NB4 (cell line): ENCODE measurements around the gene PSKH1.

Experiments
- DNase-seq: peaks from one replicate; pipeline ENCODE4 v3.0.0; 2010; ENCODE audit warnings: low read depth
- H3K4me3 ChIP-seq: one replicate; pipeline ENCODE4 v1.5.1; 2011; ENCODE audit warnings: mild to moderate bottlenecking, low read depth, low read length, moderate library complexity
- CTCF ChIP-seq: IDR thresholded peaks from one replicate; pipeline ENCODE4 v1.5.1; 2012; ENCODE audit warnings: low read depth, low read length
- MAX ChIP-seq: IDR thresholded peaks from 2 replicates; pipeline ENCODE4 v1.6.1; 2011; ENCODE audit warnings: low read depth, low read length
- MYC ChIP-seq: IDR thresholded peaks from 2 replicates; pipeline ENCODE4 v1.6.1; 2011; ENCODE audit warnings: low read depth, low read length
- POLR2A ChIP-seq: IDR thresholded peaks from 2 replicates; pipeline ENCODE4 v1.6.1; 2011; ENCODE audit warnings: mild to moderate bottlenecking; ENCODE audit not compliant: insufficient read length; ENCODE audit errors: extremely low read depth

PSKH1 gene

GRCh38 chr16:67847064-67847861, 45.8 kb upstream of the PSKH1 start, which contains the start of gene CENPT:
Gene CENPT, minus strand, starts transcription at chr16:67847693. Its CDS starts 13,834 bp downstream, at chr16:67833859.
- peak within 1 kb of the TSS; percentile 84 for H3K4me3 ChIP-seq
- peak; percentile 51 for DNase-seq
- TF ChIP-seq MAX (no peak), CTCF (no peak), POLR2A (no peak), MYC (no peak)

GRCh38 chr16:67848118-67848517, 44.9 kb upstream of the PSKH1 start:
- DNase-seq = no peak
- no peak for TF ChIP-seq MAX
- TF ChIP-seq CTCF = no peak
- no peak for TF ChIP-seq MYC
- TF ChIP-seq POLR2A = no peak
- peak overlapping the region; percentile 84 for H3K4me3 ChIP-seq

- TF ChIP-seq CTCF = no peak
- TF ChIP-seq MYC = no peak
- no peak for TF ChIP-seq MAX
- no peak for TF ChIP-seq POLR2A
- H3K4me3 ChIP-seq = no peak overlapping the region
- no peak for DNase-seq
These were observed 39.4 kb upstream of the PSKH1 start for GRCh38 chr16:67853670-67854069.

- no peak for TF ChIP-seq MYC
- TF ChIP-seq MAX = no peak
- no peak for TF ChIP-seq CTCF
- TF ChIP-seq POLR2A = no peak
- H3K4me3 ChIP-seq = no peak overlapping the region
- DNase-seq = no peak
These were observed 37.3 kb upstream of the PSKH1 start for GRCh38 chr16:67855789-67856188.

GRCh38 chr16:67856927-67857546, 36.0 kb upstream of the PSKH1 start:
- DNase-seq = no peak
- TF ChIP-seq POLR2A (no peak), CTCF (no peak), MYC (no peak), MAX (no peak)
- H3K4me3 ChIP-seq = no peak overlapping the region
